GM12801 (cell line): ENCODE data around the gene TGFBR1.

Experiments used
- CTCF ChIP-seq: IDR thresholded peaks from one replicate; pipeline ENCODE4 v1.5.1; 2011; ENCODE audit warnings: control low read depth; ENCODE audit not compliant: insufficient read length; ENCODE audit errors: extremely low read depth

The TGFBR1 gene

GRCh38 chr9:99197987-99198386 is 93.1 kb downstream of the TGFBR1 start:
- TF ChIP-seq CTCF, result no peak

- no peak for TF ChIP-seq CTCF
Measured at GRCh38 chr9:99199938-99200539, 95.1 kb downstream of the TGFBR1 start.

GRCh38 chr9:99201603-99202002 is 96.7 kb downstream of the TGFBR1 start:
- no peak for TF ChIP-seq CTCF
